ENCODE measurements around the gene EARS2. TPM values are rescaled to one million over a fixed set of nuclear protein-coding genes. Genes with fewer than 3 reads are reported as not detected.

Gene EARS2
- polyA plus RNA-seq, 1 donor from 2014 or later, result 22.2 TPM

DNA sequence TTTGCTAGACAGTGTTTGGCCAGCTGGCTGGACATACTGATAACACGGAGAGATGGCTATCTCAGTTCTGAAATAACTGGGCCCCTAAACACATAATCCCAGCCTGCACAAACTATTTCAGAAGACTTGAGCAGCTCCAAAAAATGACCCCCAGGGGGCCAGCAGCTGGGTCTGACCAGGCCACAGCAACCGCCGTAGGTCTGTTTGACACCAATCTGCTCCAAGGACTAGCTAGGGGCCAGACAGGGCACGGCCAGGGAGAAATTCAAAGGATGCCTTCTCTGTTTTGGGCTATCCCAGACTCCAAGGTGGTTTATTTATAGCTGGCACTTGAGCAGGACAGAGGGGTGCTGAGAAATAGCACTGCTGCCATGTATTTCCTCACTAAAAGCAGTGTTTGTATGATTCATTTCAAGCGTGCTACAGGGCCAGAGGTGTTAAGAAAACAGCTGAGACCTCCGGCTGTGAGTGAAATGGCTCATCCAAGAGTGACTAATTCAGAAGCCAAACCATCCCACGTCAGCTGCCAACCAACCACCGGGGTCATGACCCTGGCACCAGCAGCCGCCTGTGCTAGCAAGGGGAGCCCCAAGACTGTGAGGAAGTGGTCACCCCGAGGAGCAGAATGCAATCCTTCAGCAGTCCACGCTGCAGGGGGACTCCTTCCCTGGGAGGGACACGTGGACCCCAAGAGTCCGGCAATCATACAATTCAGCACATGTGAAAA is 52.5 kb downstream of the EARS2 start:
- Histone ChIP-seq H3K4me3 (ENCODE audit: low read length) (peak overlapping the region; percentile 23), H3K79me2 (replicated peaks; ENCODE audit: insufficient read depth, low read length) (peaks cover 54% of the 10 kb centered on the region), H3K9me2 (ENCODE audit: insufficient read depth, low read length) (no peaks in the 10 kb centered on the region), H3K27me3 (ENCODE audit: insufficient read depth, low read depth, low read length) (no peaks in the 10 kb centered on the region), H4K20me1 (ENCODE audit: insufficient read depth) (no peaks in the 10 kb centered on the region), H3K9me3 (ENCODE audit: low read length) (no peaks in the 10 kb centered on the region), H3K27ac (ENCODE audit: low read length) (peak overlapping the region; percentile 16), H2AFZ (ENCODE audit: low read depth, low read length) (no peak overlapping the region), H3K4me2 (ENCODE audit: low read length) (no peak overlapping the region), H3K9ac (ENCODE audit: low read length) (no peak overlapping the region), H3F3A (ENCODE audit: insufficient read depth, low read length, poor library complexity, severe bottlenecking) (peaks cover 3% of the 10 kb centered on the region), H3K36me3 (ENCODE audit: insufficient read depth, low read length) (no peaks in the 10 kb centered on the region)
- TF ChIP-seq EZH2 (IDR thresholded peaks at IDR 0.05; ENCODE audit: borderline replicate concordance, insufficient read depth, low read length, poor library complexity, severe bottlenecking) (no peak), TAF1 (IDR thresholded peaks at IDR 0.05; ENCODE audit: low read depth) (no peak), POLR2AphosphoS5 (IDR thresholded peaks at IDR 0.05) (peak; percentile 29)

DNA sequence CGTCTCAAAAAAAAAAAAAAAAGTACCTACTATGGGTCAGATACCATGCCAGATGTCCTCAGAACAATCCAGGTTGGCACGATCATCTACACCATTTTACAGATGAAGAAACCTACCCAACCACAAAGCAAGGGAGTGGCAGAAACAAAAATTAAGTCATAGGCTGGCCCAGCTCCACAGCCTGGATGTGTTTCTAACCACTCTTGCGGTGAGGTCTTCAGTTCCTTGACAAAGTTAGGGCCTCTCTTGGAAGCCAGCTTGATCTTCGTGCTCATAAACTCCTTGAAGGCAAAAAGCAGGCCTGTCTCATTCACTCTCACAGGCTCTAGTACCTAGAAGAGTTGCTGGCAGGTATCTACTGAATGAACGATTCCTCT is 53.1 kb downstream of the EARS2 start:
- H3F3A ChIP-seq (ENCODE audit: insufficient read depth, low read length, poor library complexity, severe bottlenecking), result peaks cover 3% of the 10 kb centered on the region
- H3K36me3 ChIP-seq (ENCODE audit: insufficient read depth, low read length), result no peaks in the 10 kb centered on the region
- no peaks in the 10 kb centered on the region for H4K20me1 ChIP-seq (ENCODE audit: insufficient read depth)
- H3K9me2 ChIP-seq (ENCODE audit: insufficient read depth, low read length), result no peaks in the 10 kb centered on the region
- H3K4me3 ChIP-seq (ENCODE audit: low read length), result no peak overlapping the region
- TF ChIP-seq SMC3 (conservative IDR thresholded peaks at IDR 0.05; ENCODE audit: poor library complexity), result no peak
- no peak for TF ChIP-seq TAF1 (IDR thresholded peaks at IDR 0.05; ENCODE audit: low read depth)
- no peak for TF ChIP-seq EP300 (conservative IDR thresholded peaks at IDR 0.05; ENCODE audit: poor library complexity, severe bottlenecking)
- no peak for TF ChIP-seq EZH2 (IDR thresholded peaks at IDR 0.05; ENCODE audit: borderline replicate concordance, insufficient read depth, low read length, poor library complexity, severe bottlenecking)
- TF ChIP-seq POLR2AphosphoS5 (IDR thresholded peaks at IDR 0.05), result no peak
- TF ChIP-seq RAD21 (conservative IDR thresholded peaks at IDR 0.05), result no peak
- TF ChIP-seq MXI1 (conservative IDR thresholded peaks at IDR 0.05; ENCODE audit: poor library complexity, severe bottlenecking), result no peak
- TF ChIP-seq, protein P1, sequence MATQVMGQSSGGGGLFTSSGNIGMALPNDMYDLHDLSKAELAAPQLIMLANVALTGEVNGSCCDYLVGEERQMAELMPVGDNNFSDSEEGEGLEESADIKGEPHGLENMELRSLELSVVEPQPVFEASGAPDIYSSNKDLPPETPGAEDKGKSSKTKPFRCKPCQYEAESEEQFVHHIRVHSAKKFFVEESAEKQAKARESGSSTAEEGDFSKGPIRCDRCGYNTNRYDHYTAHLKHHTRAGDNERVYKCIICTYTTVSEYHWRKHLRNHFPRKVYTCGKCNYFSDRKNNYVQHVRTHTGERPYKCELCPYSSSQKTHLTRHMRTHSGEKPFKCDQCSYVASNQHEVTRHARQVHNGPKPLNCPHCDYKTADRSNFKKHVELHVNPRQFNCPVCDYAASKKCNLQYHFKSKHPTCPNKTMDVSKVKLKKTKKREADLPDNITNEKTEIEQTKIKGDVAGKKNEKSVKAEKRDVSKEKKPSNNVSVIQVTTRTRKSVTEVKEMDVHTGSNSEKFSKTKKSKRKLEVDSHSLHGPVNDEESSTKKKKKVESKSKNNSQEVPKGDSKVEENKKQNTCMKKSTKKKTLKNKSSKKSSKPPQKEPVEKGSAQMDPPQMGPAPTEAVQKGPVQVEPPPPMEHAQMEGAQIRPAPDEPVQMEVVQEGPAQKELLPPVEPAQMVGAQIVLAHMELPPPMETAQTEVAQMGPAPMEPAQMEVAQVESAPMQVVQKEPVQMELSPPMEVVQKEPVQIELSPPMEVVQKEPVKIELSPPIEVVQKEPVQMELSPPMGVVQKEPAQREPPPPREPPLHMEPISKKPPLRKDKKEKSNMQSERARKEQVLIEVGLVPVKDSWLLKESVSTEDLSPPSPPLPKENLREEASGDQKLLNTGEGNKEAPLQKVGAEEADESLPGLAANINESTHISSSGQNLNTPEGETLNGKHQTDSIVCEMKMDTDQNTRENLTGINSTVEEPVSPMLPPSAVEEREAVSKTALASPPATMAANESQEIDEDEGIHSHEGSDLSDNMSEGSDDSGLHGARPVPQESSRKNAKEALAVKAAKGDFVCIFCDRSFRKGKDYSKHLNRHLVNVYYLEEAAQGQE (IDR thresholded peaks at IDR 0.05; ENCODE audit: borderline replicate concordance), result no peak
- TF ChIP-seq, protein P2, sequence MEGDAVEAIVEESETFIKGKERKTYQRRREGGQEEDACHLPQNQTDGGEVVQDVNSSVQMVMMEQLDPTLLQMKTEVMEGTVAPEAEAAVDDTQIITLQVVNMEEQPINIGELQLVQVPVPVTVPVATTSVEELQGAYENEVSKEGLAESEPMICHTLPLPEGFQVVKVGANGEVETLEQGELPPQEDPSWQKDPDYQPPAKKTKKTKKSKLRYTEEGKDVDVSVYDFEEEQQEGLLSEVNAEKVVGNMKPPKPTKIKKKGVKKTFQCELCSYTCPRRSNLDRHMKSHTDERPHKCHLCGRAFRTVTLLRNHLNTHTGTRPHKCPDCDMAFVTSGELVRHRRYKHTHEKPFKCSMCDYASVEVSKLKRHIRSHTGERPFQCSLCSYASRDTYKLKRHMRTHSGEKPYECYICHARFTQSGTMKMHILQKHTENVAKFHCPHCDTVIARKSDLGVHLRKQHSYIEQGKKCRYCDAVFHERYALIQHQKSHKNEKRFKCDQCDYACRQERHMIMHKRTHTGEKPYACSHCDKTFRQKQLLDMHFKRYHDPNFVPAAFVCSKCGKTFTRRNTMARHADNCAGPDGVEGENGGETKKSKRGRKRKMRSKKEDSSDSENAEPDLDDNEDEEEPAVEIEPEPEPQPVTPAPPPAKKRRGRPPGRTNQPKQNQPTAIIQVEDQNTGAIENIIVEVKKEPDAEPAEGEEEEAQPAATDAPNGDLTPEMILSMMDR (IDR thresholded peaks at IDR 0.05; ENCODE audit: poor library complexity, severe bottlenecking), result no peak
- H3K27ac ChIP-seq (ENCODE audit: low read length), result no peak overlapping the region
- no peaks in the 10 kb centered on the region for H3K9me3 ChIP-seq (ENCODE audit: low read length)
- H3K9ac ChIP-seq (ENCODE audit: low read length), result no peak overlapping the region
- no peak overlapping the region for H3K4me2 ChIP-seq (ENCODE audit: low read length)
- H3K27me3 ChIP-seq (ENCODE audit: insufficient read depth, low read depth, low read length), result no peaks in the 10 kb centered on the region
- H2AFZ ChIP-seq (ENCODE audit: low read depth, low read length), result no peak overlapping the region
- H3K79me2 ChIP-seq (replicated peaks; ENCODE audit: insufficient read depth, low read length), result peaks cover 57% of the 10 kb centered on the region
